ENCODE results near the gene CHAMP1. TPM values are rescaled to one million over a fixed set of nuclear protein-coding genes. Genes with fewer than 3 reads are reported as not detected.

Gene CHAMP1
- total and polyA plus RNA-seq, 2 of the 8 experiments (the other 6 are each of a cell fraction or from before 2014, with no cell fraction given) = 26.8 to 41.9 TPM

- Histone ChIP-seq H3K36me3 (ENCODE audit: control insufficient read depth in 2 of 4, insufficient read depth in 4 of 4, low read length in 3 of 4) (peaks cover 4 to 14% (median 10%) of the 10 kb centered on the region in 4 experiments; a peak in 6 of 8 replicates), H3K14ac (ENCODE audit: insufficient read length) (no peak overlapping the region), H3K23me2 (ENCODE audit: low read depth, low read length) (no peaks in the 10 kb centered on the region), H4K5ac (ENCODE audit: insufficient read length, low read depth, low read length) (no peak overlapping the region), H2BK120ac (replicated peaks; ENCODE audit: low read depth, low read length) (no peak overlapping the region), H2BK5ac (ENCODE audit: low read depth, low read length) (no peak overlapping the region), H3K4me1 (replicated peaks in 1 of 4; ENCODE audit: control insufficient read depth in 3 of 4, insufficient read depth in 4 of 4, low read length in 3 of 4) (peaks cover 0 to 6% (median 0%) of the 10 kb centered on the region in 4 experiments; a peak in 3 of 7 replicates), H3K79me1 (ENCODE audit: low read depth, low read length) (0 out of 2 replicates have a peak, but pooled peaks cover 2% of the 10 kb centered on the region), H3K9me3 (ENCODE audit: insufficient read depth in 2 of 2, low read depth in 1 of 2, low read length in 1 of 2) (no peaks in the 10 kb centered on the region), H2BK12ac (ENCODE audit: low read depth, low read length) (no peak overlapping the region), H3K4ac (replicated peaks; ENCODE audit: insufficient read length, low read depth, low read length) (no peak overlapping the region), H2BK15ac (ENCODE audit: low read length) (no peak overlapping the region), H3K23ac (ENCODE audit: insufficient read length) (no peak overlapping the region), H3K9ac (replicated peaks in 1 of 4; ENCODE audit: extremely low read depth in 1 of 4, low read depth in 3 of 4, low read length in 3 of 4) (no peak overlapping the region), H3K27me3 (replicated peaks in 1 of 4; ENCODE audit: control insufficient read depth in 3 of 4, extremely low read depth in 1 of 4, insufficient read depth in 3 of 4, low read length in 3 of 4) (no peaks in the 10 kb centered on the region), H2AFZ (ENCODE audit: low read length) (no peak overlapping the region), H4K20me1 (replicated peaks in 1 of 2; ENCODE audit: control insufficient read depth in 1 of 2, insufficient read depth in 2 of 2, low read length in 2 of 2) (no peaks in the 10 kb centered on the region), H3K4me2 (ENCODE audit: insufficient read depth in 1 of 2, low read depth in 2 of 2, low read length in 2 of 2) (no peak overlapping the region), H3K27ac (ENCODE audit: low read depth, low read length) (no peak overlapping the region), H4K8ac (ENCODE audit: extremely low read depth, insufficient read depth, low read length) (no peak overlapping the region), H3K79me2 (ENCODE audit: control insufficient read depth in 1 of 2, insufficient read depth in 2 of 2, low read length in 2 of 2) (no peaks in the 10 kb centered on the region), H3K4me3 (ENCODE audit: extremely low read depth in 1 of 4, insufficient read depth in 2 of 4, low read depth in 3 of 4, low read length in 4 of 4) (no peak overlapping the region), H2BK20ac (ENCODE audit: low read length) (no peak overlapping the region), H4K91ac (replicated peaks; ENCODE audit: insufficient read length, low read length) (no peak overlapping the region), H3K18ac (ENCODE audit: extremely low read depth, low read length) (no peak overlapping the region), H3K56ac (replicated peaks; ENCODE audit: insufficient read length, low read depth, low read length) (no peak overlapping the region), H2AK5ac (ENCODE audit: low read depth, low read length) (no peak overlapping the region)
- FAIRE-seq = no peak
- WGBS, 2 experiments (ENCODE audit: extremely low coverage in 1 of 2, insufficient coverage in 1 of 2, insufficient read length in 1 of 2, insufficient replicate concordance in 2 of 2, low coverage in 1 of 2, low lambda C conversion rate in 2 of 2, missing lambda C conversion rate in 1 of 2) = 86% methylated on average over 5 of the region's 5 CpGs; no CpG with 5 or more reads in 1 of the 2 experiments
- no peak for DNase-seq (ENCODE audit: low read depth in 1 of 2, low spot score in 2 of 2)
- CTCF ChIA-PET (ENCODE audit: partially characterized antibody) = no interaction called here
- POLR2A ChIA-PET (ENCODE audit: partially characterized antibody) = interaction anchor here (6.5 kb wide), 1 partner anchor 14 kb away, joined by 51 read pairs; the partner anchor contains the start of gene CHAMP1
- no peak for TF ChIP-seq SRF (IDR thresholded peaks at IDR 0.05; ENCODE audit: low read depth, low read length)
- no peak for TF ChIP-seq JUN (IDR thresholded peaks at IDR 0.05; ENCODE audit: low read depth, low read length)
Measured at GRCh38 chr13:114330086-114330485, 15.8 kb downstream of the CHAMP1 start.
